AG09319 (cell line): Measurements from ENCODE around the gene HOXA11.

Experiments used
- DNase-seq: peaks from one replicate; pipeline ENCODE4 v3.0.0-alpha.2; 2010; ENCODE audit warnings: low read depth; ENCODE audit errors: extremely low read depth
- CTCF ChIP-seq: IDR thresholded peaks from 2 replicates; pipeline ENCODE4 v1.5.1; 2011; ENCODE audit warnings: low read depth, mild to moderate bottlenecking, inconsistent platforms, low read length, moderate library complexity

The HOXA11 gene

GRCh38 chr7:27142580-27143022 is 42.4 kb downstream of the HOXA11 start:
- no peak for TF ChIP-seq CTCF
- no peak for DNase-seq

GRCh38 chr7:27141923-27142579 is 43.0 kb downstream of the HOXA11 start:
- no peak for DNase-seq
- TF ChIP-seq CTCF: no peak

- no peak for TF ChIP-seq CTCF
- DNase-seq: no peak
These were observed 43.7 kb downstream of the HOXA11 start for GRCh38 chr7:27141137-27141922.

- DNase-seq: no peak
- no peak for TF ChIP-seq CTCF
These were observed 44.7 kb downstream of the HOXA11 start for GRCh38 chr7:27140126-27140857.

GRCh38 chr7:27139334-27140125 is 45.5 kb downstream of the HOXA11 start:
- DNase-seq: no peak
- no peak for TF ChIP-seq CTCF

GRCh38 chr7:27138985-27139333 is 46.1 kb downstream of the HOXA11 start:
- no peak for DNase-seq
- TF ChIP-seq CTCF: no peak
